ENCODE measurements around the gene CDH23.

Gene CDH23

GRCh38 chr10:71392791-71393781 is 3.6 kb upstream of the CDH23 start:
- no peak for DNase-seq (ENCODE audit: low spot score)

- DNase-seq (ENCODE audit: low spot score) = no peak
Observed at GRCh38 chr10:71393841-71394475, 2.8 kb upstream of the CDH23 start.

GRCh38 chr10:71394926-71395562 is 1.7 kb upstream of the CDH23 start:
- DNase-seq (ENCODE audit: low spot score) = no peak

GRCh38 chr10:71395621-71396020 is 1.1 kb upstream of the CDH23 start:
- no peak for DNase-seq (ENCODE audit: low spot score)

- peak; percentile 17 for DNase-seq (ENCODE audit: low spot score)
Observed at GRCh38 chr10:71396084-71396710, 523 bp upstream of the CDH23 start.

- DNase-seq (ENCODE audit: low spot score) = no peak
Observed at GRCh38 chr10:71397296-71398212, 834 bp downstream of the CDH23 start.

- no peak for DNase-seq (ENCODE audit: low spot score)
Observed at GRCh38 chr10:71398976-71399375, 2.3 kb downstream of the CDH23 start.

GRCh38 chr10:71399946-71400345 is 3.2 kb downstream of the CDH23 start:
- no peak for DNase-seq (ENCODE audit: low spot score)

- DNase-seq (ENCODE audit: low spot score) = no peak
Observed at GRCh38 chr10:71401056-71401455, 4.3 kb downstream of the CDH23 start.

- DNase-seq (ENCODE audit: low spot score) = no peak
Observed at GRCh38 chr10:71402005-71402404, 5.3 kb downstream of the CDH23 start.

GRCh38 chr10:71404503-71405295 is 8.0 kb downstream of the CDH23 start:
- no peak for DNase-seq (ENCODE audit: low spot score)

- DNase-seq (ENCODE audit: low spot score) = no peak
Observed at GRCh38 chr10:71406878-71407277, 10.2 kb downstream of the CDH23 start.

GRCh38 chr10:71408436-71409225 is 11.9 kb downstream of the CDH23 start:
- no peak for DNase-seq (ENCODE audit: low spot score)

- DNase-seq (ENCODE audit: low spot score) = no peak
Observed at GRCh38 chr10:71409516-71410104, 12.9 kb downstream of the CDH23 start.

GRCh38 chr10:71413581-71413980 is 16.9 kb downstream of the CDH23 start:
- DNase-seq (ENCODE audit: low spot score) = no peak

GRCh38 chr10:71414359-71414758 is 17.6 kb downstream of the CDH23 start:
- DNase-seq (ENCODE audit: low spot score) = no peak

GRCh38 chr10:71419002-71419540 is 22.4 kb downstream of the CDH23 start:
- DNase-seq (ENCODE audit: low spot score) = no peak

GRCh38 chr10:71419750-71420149 is 23.0 kb downstream of the CDH23 start:
- DNase-seq (ENCODE audit: low spot score) = no peak

GRCh38 chr10:71421075-71421434 is 24.3 kb downstream of the CDH23 start:
- DNase-seq (ENCODE audit: low spot score) = no peak

Data from CD4-positive, alpha-beta T cell treated with Interleukin-2 at 100 ng/mL for 4 hours (primary cell).